ENCODE measurements around the gene CYB5R4. TPM values are rescaled to one million over a fixed set of nuclear protein-coding genes. Genes with fewer than 3 reads are reported as not detected.
A peak's percentile ranks its signal among the peaks of the same experiment; 100 is the strongest.

CYB5R4 gene
- total and polyA plus RNA-seq, 2 experiments from 2014 or later: 5.2 to 14.5 TPM

DNA sequence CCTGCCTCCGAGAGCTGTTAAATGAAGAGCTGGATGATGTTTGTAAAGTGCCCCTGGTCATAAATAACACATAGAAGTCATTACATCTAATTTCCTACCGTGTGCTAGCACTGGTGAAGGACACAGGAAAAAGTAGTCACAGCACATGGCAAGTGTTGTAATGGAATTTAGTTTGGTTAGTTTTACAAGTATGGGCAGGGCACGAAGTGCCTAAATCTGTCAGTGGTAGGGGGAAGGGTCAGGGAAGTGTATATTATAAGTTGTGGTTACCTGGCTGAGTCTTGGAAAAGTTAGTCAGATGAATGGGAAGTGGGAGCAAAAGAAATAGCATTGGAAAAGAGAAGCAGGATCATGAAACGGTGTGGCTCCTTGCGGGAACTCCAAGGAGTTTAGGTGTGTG is 4.7 kb upstream of the CYB5R4 start:
- Histone ChIP-seq H3K4me1 (ENCODE audit: low read depth) (no peaks in the 10 kb centered on the region), H3K4me3 (no peak overlapping the region), H3K36me3 (no peaks in the 10 kb centered on the region), H3K27ac (no peak overlapping the region), H3K27me3 (peaks cover 39% of the 10 kb centered on the region), H3K9me3 (ENCODE audit: low read depth) (no peaks in the 10 kb centered on the region)
- DNase-seq (ENCODE audit: low read depth in 1 of 2, low spot score in 1 of 2): no peak
- TF ChIP-seq, protein P1, sequence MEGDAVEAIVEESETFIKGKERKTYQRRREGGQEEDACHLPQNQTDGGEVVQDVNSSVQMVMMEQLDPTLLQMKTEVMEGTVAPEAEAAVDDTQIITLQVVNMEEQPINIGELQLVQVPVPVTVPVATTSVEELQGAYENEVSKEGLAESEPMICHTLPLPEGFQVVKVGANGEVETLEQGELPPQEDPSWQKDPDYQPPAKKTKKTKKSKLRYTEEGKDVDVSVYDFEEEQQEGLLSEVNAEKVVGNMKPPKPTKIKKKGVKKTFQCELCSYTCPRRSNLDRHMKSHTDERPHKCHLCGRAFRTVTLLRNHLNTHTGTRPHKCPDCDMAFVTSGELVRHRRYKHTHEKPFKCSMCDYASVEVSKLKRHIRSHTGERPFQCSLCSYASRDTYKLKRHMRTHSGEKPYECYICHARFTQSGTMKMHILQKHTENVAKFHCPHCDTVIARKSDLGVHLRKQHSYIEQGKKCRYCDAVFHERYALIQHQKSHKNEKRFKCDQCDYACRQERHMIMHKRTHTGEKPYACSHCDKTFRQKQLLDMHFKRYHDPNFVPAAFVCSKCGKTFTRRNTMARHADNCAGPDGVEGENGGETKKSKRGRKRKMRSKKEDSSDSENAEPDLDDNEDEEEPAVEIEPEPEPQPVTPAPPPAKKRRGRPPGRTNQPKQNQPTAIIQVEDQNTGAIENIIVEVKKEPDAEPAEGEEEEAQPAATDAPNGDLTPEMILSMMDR (IDR thresholded peaks at IDR 0.05; ENCODE audit: low read depth, low read length): no peak

DNA sequence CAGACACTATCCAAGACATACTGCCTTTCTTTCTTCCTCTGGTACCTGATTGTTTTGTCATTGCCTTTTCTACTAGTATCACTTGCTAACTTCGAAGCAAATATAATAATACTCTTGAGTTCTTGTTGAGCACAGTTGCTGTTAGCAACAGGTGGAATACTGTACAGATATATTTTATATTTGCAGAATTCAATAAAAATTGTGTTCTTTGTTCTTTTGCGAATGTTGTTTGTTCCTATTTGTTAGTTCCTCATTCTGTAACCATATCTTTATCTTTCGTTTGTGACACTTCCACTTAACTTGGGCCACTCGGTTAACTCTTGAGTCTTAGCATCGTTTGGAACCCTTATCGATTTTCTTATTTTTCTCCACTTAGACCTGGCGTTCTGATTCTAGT is 868 bp downstream of the CYB5R4 start:
- TF ChIP-seq, protein P1 (IDR thresholded peaks at IDR 0.05; ENCODE audit: low read depth, low read length): no peak
- peak overlapping the region; percentile 69 for H3K4me3 ChIP-seq
- no peaks in the 10 kb centered on the region for H3K9me3 ChIP-seq (ENCODE audit: low read depth)
- DNase-seq (ENCODE audit: low read depth in 1 of 2, low spot score in 1 of 2): no peak
- no peaks in the 10 kb centered on the region for H3K4me1 ChIP-seq (ENCODE audit: low read depth)
- peaks cover 9% of the 10 kb centered on the region for H3K36me3 ChIP-seq
- H3K27ac ChIP-seq: no peak overlapping the region
- peaks cover 4% of the 10 kb centered on the region for H3K27me3 ChIP-seq

DNA sequence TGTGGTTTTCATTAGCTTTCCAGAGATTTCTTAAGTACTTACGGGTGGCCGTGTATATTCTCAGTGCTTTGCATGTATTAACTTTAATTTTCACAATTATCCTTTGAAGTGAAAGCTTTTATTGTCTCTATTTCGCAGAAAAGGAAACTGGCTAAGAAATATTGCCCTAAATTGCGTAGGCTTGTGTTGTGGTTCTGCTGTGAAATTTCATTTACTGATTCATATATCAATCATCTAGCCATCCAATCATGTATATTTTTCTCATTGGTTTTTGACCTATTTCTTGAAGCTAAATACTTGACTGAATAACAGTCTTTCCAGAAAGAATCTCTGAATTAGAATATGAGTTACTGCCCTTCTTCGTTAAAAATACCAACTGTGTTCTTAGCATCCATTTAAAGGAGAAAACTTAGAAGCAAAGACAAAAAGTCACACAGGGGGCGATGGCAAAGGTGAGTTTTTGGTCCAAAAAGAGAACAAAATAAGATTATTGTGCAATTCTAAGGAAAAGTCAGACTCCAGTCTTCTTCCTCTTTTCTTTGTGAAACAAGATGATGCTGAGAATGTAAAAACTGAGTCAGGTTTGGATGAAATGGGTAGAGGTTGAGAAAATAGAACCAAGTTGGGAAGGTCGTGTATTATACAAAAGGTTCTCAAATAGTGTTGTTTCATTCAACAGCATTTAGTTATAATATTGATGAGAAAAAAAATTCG is 1.4 kb downstream of the CYB5R4 start:
- H3K27ac ChIP-seq: no peak overlapping the region
- TF ChIP-seq, protein P1 (IDR thresholded peaks at IDR 0.05; ENCODE audit: low read depth, low read length): no peak
- H3K9me3 ChIP-seq (ENCODE audit: low read depth): no peaks in the 10 kb centered on the region
- no peak overlapping the region for H3K4me3 ChIP-seq
- no peaks in the 10 kb centered on the region for H3K4me1 ChIP-seq (ENCODE audit: low read depth)
- no peaks in the 10 kb centered on the region for H3K27me3 ChIP-seq
- DNase-seq (ENCODE audit: low read depth in 1 of 2, low spot score in 1 of 2): no peak
- peaks cover 9% of the 10 kb centered on the region for H3K36me3 ChIP-seq

DNA sequence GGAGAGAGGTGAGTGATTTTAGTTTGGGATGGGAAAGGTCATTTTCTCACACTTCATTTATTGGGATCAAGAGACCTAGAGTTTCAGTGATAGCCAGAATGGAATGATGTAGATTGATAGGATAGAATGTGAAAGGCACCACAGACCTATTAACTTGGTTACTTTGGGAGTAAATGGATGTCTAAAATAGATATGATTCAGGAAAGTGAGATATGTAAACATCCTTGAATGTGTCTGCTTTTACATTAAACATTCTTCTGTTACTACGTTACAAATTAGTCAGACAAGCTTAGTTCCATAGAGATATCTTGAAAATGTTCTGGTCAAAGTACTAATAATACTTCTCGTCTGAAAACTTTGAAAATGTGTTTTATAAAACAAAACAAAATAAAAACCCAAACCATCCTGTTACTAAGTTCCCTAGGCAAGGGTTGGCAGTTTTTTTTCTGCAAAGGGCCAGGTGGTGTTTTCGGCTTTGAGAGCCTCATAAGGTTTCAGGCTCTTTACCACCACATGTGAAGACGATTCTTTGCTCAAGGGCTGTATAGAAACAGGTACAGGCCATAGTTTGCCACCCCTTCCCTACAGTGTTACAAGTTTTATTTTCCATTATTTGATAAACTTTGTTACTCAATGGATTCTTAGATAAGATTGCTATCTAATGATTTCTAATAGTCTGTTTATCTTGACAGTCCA is 3.4 kb downstream of the CYB5R4 start:
- no peak for DNase-seq (ENCODE audit: low read depth in 1 of 2, low spot score in 1 of 2)
- H3K9me3 ChIP-seq (ENCODE audit: low read depth): no peaks in the 10 kb centered on the region
- no peak overlapping the region for H3K27ac ChIP-seq
- TF ChIP-seq, protein P1 (IDR thresholded peaks at IDR 0.05; ENCODE audit: low read depth, low read length): no peak
- no peaks in the 10 kb centered on the region for H3K27me3 ChIP-seq
- H3K36me3 ChIP-seq: peaks cover 9% of the 10 kb centered on the region
- no peak overlapping the region for H3K4me3 ChIP-seq
- H3K4me1 ChIP-seq (ENCODE audit: low read depth): no peaks in the 10 kb centered on the region

DNA sequence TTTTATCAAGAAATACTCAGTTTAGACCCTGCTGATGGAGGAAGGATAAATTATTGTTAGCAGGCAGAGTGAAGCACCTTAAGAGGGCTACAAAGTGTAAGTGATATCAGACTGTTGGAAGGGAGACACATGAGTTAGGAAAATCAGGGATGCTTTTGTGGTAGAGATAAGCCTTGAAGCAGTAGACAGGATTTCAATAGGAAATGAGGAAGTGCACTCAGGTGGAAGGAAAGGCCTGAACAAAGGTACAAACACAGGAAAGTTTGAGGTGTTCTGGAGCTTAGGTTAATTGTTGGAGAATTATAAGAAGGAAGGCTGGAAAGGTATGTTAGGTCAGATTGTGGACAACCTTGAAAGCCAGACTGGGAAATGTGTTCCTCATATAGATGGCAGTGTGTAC is 7.6 kb downstream of the CYB5R4 start:
- DNase-seq (ENCODE audit: low read depth in 1 of 2, low spot score in 1 of 2): no peak
- Histone ChIP-seq H3K27me3 (no peaks in the 10 kb centered on the region), H3K27ac (no peak overlapping the region), H3K36me3 (peaks cover 9% of the 10 kb centered on the region), H3K4me3 (no peak overlapping the region), H3K9me3 (ENCODE audit: low read depth) (no peaks in the 10 kb centered on the region), H3K4me1 (ENCODE audit: low read depth) (no peaks in the 10 kb centered on the region)
- TF ChIP-seq, protein P1 (IDR thresholded peaks at IDR 0.05; ENCODE audit: low read depth, low read length): no peak

All from cardiac muscle cell (in vitro differentiated cells and primary cell).